Measurements from ENCODE around the gene KIR3DL1.
"Not testable (repeated sequence)": the region's sequence is repeated elsewhere in the genome, so short reads cannot be mapped to it uniquely, and the experiment has no call there.

DNA sequence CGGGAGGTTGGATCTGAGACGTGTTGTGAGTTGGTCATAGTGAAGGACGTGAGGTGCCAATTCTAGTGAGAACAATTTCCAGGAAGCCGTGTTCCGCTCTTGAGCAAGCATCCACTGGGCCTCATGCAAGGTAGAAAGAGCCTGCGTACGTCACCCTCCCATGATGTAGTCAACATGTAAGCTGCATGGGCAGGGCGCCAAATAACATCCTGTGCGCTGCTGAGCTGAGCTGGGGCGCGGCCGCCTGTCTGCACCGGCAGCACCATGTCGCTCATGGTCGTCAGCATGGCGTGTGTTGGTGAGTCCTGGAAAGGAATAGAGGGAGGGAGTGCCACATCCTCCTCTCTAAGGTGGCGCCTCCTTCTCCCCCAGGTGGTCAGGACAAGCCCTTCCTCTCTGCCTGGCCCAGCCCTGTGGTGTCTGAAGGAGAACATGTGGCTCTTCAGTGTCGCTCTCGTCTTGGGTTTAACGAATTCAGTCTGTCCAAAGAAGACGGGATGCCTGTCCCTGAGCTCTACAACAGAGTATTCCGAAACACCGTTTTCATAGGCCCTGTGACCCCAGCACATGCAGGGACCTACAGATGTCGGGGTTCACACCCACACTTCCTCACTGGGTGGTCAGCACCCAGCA is 30.1 kb upstream of the KIR3DL1 start:
- TF ChIP-seq SP1 (IDR thresholded peaks at IDR 0.05); FOXM1 (IDR thresholded peaks at IDR 0.05; ENCODE audit: borderline replicate concordance); ZNF384 (IDR thresholded peaks at IDR 0.05); ARNT (IDR thresholded peaks at IDR 0.05); SUZ12 (IDR thresholded peaks at IDR 0.05); FOXA1 (IDR thresholded peaks at IDR 0.05); TARDBP (IDR thresholded peaks at IDR 0.05): not testable (repeated sequence)
- TF ChIP-seq, protein P1, sequence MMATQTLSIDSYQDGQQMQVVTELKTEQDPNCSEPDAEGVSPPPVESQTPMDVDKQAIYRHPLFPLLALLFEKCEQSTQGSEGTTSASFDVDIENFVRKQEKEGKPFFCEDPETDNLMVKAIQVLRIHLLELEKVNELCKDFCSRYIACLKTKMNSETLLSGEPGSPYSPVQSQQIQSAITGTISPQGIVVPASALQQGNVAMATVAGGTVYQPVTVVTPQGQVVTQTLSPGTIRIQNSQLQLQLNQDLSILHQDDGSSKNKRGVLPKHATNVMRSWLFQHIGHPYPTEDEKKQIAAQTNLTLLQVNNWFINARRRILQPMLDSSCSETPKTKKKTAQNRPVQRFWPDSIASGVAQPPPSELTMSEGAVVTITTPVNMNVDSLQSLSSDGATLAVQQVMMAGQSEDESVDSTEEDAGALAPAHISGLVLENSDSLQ (IDR thresholded peaks at IDR 0.05): not testable (repeated sequence)

Data from HEK293T (cell line).